Testis (tissue), 3 donors: Measurements from ENCODE around the gene ADAMTSL1. TPM values are rescaled to one million over a fixed set of nuclear protein-coding genes. Genes with fewer than 3 reads are reported as not detected.

ENCODE experiments used
- DNase-seq: peaks from one replicate; pipeline ENCODE4 v3.0.0-alpha.2; 2019
- H3K27ac ChIP-seq, 2 donors: fragments of 200-600 bp; sonication (generic); one replicate each; pipeline ENCODE4 v1.5.1; 2019
- H3K27me3 ChIP-seq: fragments of 200-600 bp; sonication (generic); one replicate; pipeline ENCODE4 v1.5.1; 2019
- H3K36me3 ChIP-seq: fragments of 200-600 bp; sonication (generic); one replicate; pipeline ENCODE4 v1.5.1; 2017; ENCODE audit warnings: low read depth; ENCODE audit errors: missing control alignments
- H3K4me1 ChIP-seq: fragments of 200-600 bp; sonication (generic); one replicate; pipeline ENCODE4 v1.5.1; 2019
- H3K4me3 ChIP-seq, 2 donors: fragments of 200-600 bp; sonication (generic); one replicate each; pipeline ENCODE4 v1.5.1; 2017 to 2019
- H3K9me3 ChIP-seq: fragments of 200-600 bp; sonication (generic); one replicate; pipeline ENCODE4 v1.5.1; 2017
- CTCF ChIP-seq, 3 experiments: fragments of 450-650 bp in 2 of 3; fragments of 200-600 bp in 1 of 3; sonication (generic) in 1 of 3; IDR thresholded peaks; one replicate each; pipeline ENCODE4 v1.5.1; 2016 to 2019; ENCODE audit warnings: antibody characterized with exemption in 3 of 3, mild to moderate bottlenecking in 2 of 3, moderate library complexity in 1 of 3
- POLR2A ChIP-seq: fragments of 450-650 bp; IDR thresholded peaks from one replicate; pipeline ENCODE4 v1.6.1; 2017; ENCODE audit warnings: antibody characterized with exemption, mild to moderate bottlenecking, moderate library complexity
- WGBS, 2 donors: methylation state at CpG; one replicate each; pipeline ENCODE4 v1.1.5; 2018; 5-methylcytosine and 5-hydroxymethylcytosine counted together
- intact Hi-C: fragments of 100-400 bp; cut with DNase I; formaldehyde crosslinking; loops from one replicate; pipeline ENCODE4 v1.15.1; 2023; ENCODE audit warnings: low total_unique reads
- polyA plus RNA-seq: library from polyadenylated mRNA; stranded (reverse); fragments of 350-450 nt; fragmentation: Illumina TruSeq; extraction: RNeasy Lipid Tissue Mini Kit (QIAGEN cat#74804); gene quantifications from one replicate; pipeline ENCODE4 v1.2.3, GENCODE V29; 2014; ENCODE audit warnings: low read depth, low replicate concordance; ENCODE audit not compliant: insufficient read depth
- total RNA-seq, 2 donors: library from RNA; depleted of rRNA; stranded (reverse); fragments of >200 nt; gene quantifications; one replicate each; pipeline ENCODE4 v1.2.3, GENCODE V29; 2016

ADAMTSL1 gene
- total and polyA plus RNA-seq, 3 donors from 2014 or later = 4.7 to 12.3 (median 6.7) TPM

- no peak for DNase-seq
- Histone ChIP-seq H3K27me3 (no peaks in the 10 kb centered on the region), H3K27ac (no peak overlapping the region), H3K36me3 (no peaks in the 10 kb centered on the region), H3K9me3 (no peaks in the 10 kb centered on the region), H3K4me1 (peaks cover 18% of the 10 kb centered on the region), H3K4me3 (no peak overlapping the region)
- TF ChIP-seq CTCF (IDR thresholded peaks at IDR 0.05) (no peak), POLR2A (no peak)
- 46 to 72% methylated on average over 2 of the region's 2 CpGs for WGBS, 2 donors
- intact Hi-C loops = no loop called here
Observed at GRCh38 chr9:18606281-18606680, 132.3 kb downstream of the ADAMTSL1 start.

GRCh38 chr9:18606846-18607245, 132.9 kb downstream of the ADAMTSL1 start:
- no peaks in the 10 kb centered on the region for H3K9me3 ChIP-seq
- H3K36me3 ChIP-seq = no peaks in the 10 kb centered on the region
- H3K4me3 ChIP-seq = no peak overlapping the region
- peaks cover 18% of the 10 kb centered on the region for H3K4me1 ChIP-seq
- intact Hi-C loops = no loop called here
- H3K27ac ChIP-seq = no peak overlapping the region
- DNase-seq = no peak
- no peaks in the 10 kb centered on the region for H3K27me3 ChIP-seq
- no peak for TF ChIP-seq CTCF (IDR thresholded peaks at IDR 0.05)
- TF ChIP-seq POLR2A = no peak

GRCh38 chr9:18608371-18608770, 134.4 kb downstream of the ADAMTSL1 start:
- WGBS, 2 donors = 87 to 91% methylated on average over 1 of the region's 1 CpG
- intact Hi-C loops = no loop called here
- DNase-seq = no peak
- Histone ChIP-seq H3K4me3 (no peak overlapping the region), H3K9me3 (no peaks in the 10 kb centered on the region), H3K36me3 (no peaks in the 10 kb centered on the region), H3K27ac (no peak overlapping the region), H3K4me1 (peaks cover 15% of the 10 kb centered on the region), H3K27me3 (no peaks in the 10 kb centered on the region)
- TF ChIP-seq POLR2A (no peak), CTCF (IDR thresholded peaks at IDR 0.05) (no peak)

- Histone ChIP-seq H3K4me1 (peaks cover 13% of the 10 kb centered on the region), H3K27me3 (no peaks in the 10 kb centered on the region), H3K9me3 (no peaks in the 10 kb centered on the region), H3K36me3 (no peaks in the 10 kb centered on the region), H3K4me3 (no peak overlapping the region), H3K27ac (peak overlapping the region in 1 of 2 donors; percentile 18)
- intact Hi-C loops = no loop called here
- WGBS, 2 donors = 70 to 74% methylated on average over 3 of the region's 3 CpGs
- TF ChIP-seq CTCF (IDR thresholded peaks at IDR 0.05) = no peak
- no peak for TF ChIP-seq POLR2A
- DNase-seq = peak; percentile 65
Observed at GRCh38 chr9:18610956-18611355, 137.0 kb downstream of the ADAMTSL1 start.

GRCh38 chr9:18611971-18612370, 138.0 kb downstream of the ADAMTSL1 start:
- DNase-seq = no peak
- Histone ChIP-seq H3K27ac (no peak overlapping the region), H3K27me3 (no peaks in the 10 kb centered on the region), H3K36me3 (no peaks in the 10 kb centered on the region), H3K9me3 (no peaks in the 10 kb centered on the region), H3K4me1 (peaks cover 5% of the 10 kb centered on the region), H3K4me3 (no peak overlapping the region)
- intact Hi-C loops = no loop called here
- TF ChIP-seq CTCF (IDR thresholded peaks at IDR 0.05) (no peak), POLR2A (no peak)
